ENCODE results near the gene MSRB3.

MSRB3 gene

DNA sequence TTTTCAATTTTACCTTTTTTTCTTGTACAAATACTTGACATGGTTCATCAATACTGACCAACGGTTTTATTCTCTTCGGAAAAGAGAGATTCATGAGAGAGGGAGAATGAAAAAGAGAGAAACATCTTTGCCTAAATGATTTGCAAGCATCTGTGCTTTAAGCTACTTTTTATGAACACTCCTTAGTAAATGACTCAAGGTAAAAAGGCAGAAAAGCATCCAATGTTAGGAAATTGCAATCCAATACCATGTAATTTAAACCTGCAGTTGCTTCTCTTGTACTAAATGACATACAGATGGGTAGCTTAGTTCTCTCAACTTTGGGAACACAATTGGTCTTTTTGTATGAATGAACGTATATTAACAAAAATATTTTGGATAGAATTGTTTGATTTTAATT, 46.1 kb downstream of the MSRB3 start:
- no peak for DNase-seq

- DNase-seq = no peak
These were observed 46.7 kb downstream of the MSRB3 start for GRCh38 chr12:65325183-65325582.

- no peak for DNase-seq
These were observed 48.1 kb downstream of the MSRB3 start for GRCh38 chr12:65326616-65327015.

- DNase-seq = peak in 8 of 58 donors; percentile 0 to 44 (median 4)
These were observed 49.0 kb downstream of the MSRB3 start for GRCh38 chr12:65327207-65328076.

DNA sequence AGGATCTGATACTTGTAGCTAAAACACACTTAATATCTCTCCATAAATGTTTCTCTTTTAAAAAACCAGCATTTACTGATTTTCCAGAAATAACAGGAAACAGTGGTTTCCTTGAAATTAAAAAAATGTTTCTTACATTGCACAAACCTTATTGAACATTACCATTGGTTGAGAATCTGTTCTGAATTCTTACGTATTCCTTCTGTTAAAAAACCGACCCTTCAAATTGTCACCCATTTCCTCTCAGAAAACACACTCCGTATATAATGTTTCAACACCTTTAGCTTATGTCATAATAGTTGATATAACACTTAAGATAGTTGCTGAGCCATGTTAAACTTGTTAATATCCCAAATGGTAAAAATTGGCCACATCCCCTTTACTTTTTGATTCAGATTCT, 51.2 kb downstream of the MSRB3 start:
- no peak for DNase-seq

DNA sequence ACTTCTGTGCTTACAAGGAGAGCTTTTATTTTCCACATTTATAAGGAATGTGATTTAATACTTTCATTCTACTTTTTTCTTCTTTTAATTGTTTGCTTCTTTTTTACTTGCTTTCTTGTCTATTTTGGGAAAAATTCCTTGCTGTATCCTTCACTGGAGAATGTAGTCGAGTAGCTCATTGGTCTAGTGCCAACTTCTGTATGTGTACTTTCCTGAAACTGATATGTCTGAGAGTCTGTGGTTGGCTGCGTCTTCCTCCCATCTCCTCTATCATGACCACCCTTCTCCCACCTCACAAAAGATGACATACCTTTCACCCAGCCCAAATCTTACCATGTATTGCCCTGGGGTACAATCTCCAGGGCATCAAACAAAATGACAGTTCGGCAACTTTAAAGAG, 51.8 kb downstream of the MSRB3 start:
- DNase-seq = no peak

- no peak for DNase-seq
These were observed 53.0 kb downstream of the MSRB3 start for GRCh38 chr12:65331456-65331855.

DNA sequence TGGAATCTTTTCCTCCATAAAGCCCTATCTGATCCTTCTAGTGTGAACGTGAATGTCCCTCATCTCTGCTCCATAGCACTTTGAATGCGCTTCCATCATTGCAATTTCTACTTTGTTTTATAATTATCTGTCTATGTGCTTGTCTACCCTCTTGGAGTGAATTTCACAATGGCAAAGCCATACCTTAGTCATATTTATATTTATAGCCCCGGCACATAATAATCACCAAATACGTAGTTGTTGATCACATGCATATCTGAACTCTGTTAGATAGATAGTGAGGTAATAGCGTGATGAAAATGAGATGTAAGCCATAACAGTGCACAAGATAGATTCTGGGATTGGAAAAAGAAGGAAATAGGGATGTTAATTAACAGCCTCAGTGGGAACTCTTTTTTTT, 55.2 kb downstream of the MSRB3 start:
- no peak for DNase-seq

GRCh38 chr12:65334521-65334920, 56.0 kb downstream of the MSRB3 start:
- no peak for DNase-seq

DNA sequence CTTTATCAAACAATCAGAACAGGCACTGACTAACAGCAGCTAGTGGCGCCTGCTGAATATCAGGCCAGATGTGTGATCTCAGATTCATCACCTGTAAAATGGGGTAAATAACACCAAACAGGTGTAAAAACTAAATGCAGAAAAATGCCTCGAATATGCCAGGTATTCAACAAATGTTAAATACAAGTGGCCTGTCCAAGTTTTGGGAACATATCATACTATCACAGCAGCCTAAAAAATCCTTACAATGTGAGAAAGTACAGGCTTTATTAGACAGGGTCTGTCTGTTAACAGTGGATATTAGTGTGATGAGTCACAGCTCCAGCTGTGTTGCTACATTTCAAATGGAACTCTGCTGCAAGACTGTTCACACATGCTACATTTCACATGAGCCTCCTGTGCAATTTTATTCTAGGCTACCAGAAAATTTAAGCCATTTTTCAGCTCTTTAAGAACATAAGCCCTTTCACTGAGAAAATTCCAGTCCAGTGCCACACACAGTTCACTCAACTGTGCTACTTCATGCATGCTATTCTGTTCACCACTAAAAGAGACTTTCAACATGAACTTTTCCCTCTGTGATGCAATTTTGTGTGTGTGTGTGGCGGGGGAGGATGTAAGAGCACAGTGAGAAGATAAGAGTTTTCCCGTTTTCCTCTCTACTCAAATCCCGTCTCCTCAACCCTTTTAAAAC, 56.7 kb downstream of the MSRB3 start:
- no peak for DNase-seq

GRCh38 chr12:65335981-65336380, 57.5 kb downstream of the MSRB3 start:
- no peak for DNase-seq

DNA sequence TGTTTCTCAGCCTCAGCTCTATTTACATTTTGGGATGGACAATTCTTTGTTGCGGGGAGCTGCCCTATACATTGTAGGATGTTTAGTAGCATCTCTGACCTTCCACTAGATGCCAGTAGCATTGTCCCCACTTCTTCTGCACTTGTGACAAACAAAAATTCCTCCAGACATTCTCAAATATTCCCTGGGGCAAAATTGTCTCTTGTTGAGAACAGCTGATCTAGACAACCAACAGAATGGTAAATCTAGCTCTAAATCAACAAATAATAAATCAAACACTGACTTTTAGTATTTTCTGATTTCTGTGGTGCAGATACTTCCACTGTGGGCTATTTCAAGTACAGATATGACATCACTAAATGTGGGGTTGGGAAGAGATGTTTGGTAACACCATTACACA, 60.7 kb downstream of the MSRB3 start:
- DNase-seq = no peak

GRCh38 chr12:65343230-65343629, 64.7 kb downstream of the MSRB3 start:
- DNase-seq = no peak

DNA sequence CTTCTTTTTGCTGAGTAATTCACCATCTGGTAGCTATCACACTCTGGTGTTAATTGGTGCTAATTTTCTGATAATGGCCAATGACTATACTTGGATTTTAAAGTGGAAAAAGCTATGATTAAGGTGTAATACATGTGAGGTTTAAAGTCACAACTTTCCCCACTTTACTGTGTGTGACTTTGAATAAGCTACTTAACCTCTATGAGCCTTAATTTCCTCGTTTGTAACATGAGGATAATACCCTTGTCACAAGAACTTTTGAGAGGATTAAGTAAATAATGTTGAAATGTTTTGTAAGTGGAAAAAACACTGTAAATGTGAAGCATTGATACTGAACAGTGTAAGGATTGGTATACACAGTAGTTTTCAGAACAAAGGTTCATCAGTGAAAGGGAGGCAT, 65.3 kb downstream of the MSRB3 start:
- DNase-seq = no peak

DNA sequence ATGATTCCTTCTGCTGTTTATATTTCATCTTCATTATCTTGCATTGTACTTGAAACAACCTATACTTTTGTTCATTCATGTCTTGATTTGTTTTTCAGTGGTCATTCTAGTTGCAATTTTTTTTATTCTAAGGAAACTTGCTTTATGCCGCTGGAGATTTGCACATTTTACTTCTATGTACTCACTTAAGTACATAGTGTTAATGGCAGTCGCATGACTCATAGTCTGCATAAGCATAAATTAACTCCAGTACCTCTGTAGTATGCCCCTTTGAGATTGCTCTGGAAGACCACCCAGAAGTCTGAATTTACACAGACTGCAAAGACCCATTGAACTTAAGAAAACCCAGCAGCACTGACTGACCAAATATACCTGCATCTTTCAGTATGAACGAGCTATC, 77.0 kb downstream of the MSRB3 start:
- no peak for DNase-seq

DNA sequence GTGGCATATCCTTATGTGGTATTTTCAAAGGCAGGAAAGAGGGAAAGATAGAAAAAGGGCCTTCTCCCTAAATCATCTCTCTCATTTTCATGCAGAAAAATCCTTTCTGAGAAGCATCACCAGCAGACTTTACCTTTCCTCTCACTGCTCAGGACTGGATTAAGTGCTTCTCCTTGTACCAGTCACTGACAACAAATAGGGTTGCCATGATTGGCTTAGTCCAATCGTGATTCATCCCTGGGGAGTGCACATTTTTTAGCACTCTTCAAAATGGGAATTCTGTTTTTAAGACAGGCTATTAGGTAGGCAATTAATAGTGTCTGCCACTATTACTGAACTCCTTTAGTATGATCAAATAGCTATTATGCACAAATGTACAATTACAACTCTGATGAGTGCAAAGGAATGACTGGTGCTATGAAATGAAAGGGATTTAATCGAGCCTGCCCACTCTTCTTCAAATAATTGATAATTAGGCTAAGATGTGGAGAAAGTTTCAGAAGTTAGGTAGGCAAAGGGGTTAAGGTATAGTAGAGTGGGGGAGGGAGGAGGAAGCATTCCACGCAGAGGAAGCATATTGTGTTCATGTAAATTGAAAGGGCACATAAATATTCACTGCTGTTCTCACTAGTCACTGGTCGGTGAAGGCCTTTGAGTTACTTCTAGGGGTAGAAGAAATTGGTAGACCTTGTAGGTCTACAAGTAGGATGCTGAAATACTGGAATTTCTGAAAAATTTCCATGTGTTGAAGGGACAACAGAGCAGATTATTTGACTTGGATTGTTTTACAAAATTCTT, 84.0 kb downstream of the MSRB3 start:
- no peak for DNase-seq

GRCh38 chr12:65364046-65364445, 85.6 kb downstream of the MSRB3 start:
- DNase-seq = no peak

DNA sequence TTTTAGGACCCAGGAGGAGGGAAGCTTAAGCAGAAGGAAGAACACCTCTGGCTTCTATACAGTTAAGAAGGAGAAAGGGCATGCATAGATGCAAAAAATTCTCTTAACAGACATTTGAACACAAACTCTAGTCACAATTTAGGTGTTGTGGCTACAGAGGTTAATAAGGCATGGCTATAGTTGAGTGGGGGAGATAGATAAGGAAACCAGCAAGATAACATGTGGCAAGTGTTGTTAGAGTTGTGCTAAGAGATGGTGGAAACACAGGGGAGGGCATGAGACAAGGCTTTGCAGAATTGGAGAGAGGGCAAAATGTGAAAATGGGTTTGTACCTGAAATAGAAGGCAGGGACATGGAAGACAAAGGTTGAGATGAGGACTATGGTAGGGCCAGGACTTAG, 88.9 kb downstream of the MSRB3 start:
- DNase-seq = no peak

DNA sequence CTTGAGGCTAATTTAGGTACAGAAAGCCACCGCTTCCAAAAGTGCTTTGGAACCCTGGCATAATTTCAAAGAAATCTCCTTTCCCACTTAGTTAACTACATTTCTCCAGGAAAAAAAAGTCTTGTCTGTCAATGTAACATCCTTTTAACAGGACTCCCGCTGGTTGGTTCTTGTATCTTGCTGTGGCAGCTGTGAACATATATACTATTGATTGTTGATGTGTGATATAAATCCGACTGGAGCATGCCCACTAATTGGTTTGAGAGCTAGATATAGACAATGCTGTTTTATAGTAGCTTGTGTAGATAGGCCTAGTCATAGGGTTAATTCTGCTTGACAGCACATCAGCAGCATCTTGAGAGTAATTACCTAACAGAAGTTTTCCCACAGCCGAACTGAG, 89.6 kb downstream of the MSRB3 start:
- no peak for DNase-seq

DNA sequence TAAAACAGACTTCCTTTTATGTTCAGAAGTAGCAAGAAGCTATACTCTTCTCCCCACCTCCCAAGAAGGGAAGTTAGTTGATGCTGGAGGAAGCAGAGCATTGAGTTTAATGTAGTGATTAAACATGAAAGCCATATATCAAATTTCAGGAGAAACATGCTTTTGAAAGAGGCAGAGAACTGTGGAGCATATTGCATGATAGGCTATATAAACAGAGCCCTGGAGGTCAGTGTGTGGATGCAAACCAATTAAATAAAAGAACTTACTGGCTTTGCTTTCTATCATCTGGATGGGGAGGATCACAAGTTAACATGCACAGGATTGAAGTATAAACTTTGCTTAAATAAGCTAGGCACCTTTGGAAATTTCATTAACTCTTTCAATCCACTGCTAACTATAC, 94.1 kb downstream of the MSRB3 start:
- no peak for DNase-seq

- no peak for DNase-seq
These were observed 105.8 kb downstream of the MSRB3 start for GRCh38 chr12:65384240-65384639.

DNA sequence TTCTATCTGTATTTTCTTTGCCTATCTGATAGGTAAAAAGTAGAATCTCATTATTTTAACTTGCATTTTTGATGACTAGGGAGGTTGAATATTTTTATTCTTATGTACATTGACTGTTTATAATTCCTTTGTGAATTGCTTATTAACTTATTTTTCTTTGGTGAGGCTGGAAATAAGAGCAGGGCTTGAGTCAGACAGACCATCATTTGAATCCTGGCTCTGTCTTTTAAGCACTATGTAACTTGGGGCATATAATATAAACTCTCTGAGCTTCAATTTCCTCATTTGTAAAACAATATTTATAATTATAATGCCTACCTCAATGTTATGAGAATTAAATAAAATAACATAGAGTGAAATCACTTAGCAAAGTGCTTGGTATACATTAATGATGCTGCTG, 108.9 kb downstream of the MSRB3 start:
- DNase-seq = no peak
